Activated gamma-delta T cell treated with Interleukin-2 at 50 U/mL for 16 hours (primary cell): ENCODE results near the gene TBXAS1.

Source experiments
- DNase-seq: peaks from one replicate; pipeline ENCODE4 v3.0.0-alpha.2; 2020

Gene TBXAS1

GRCh38 chr7:139829025-139829774 is at the start of gene TBXAS1:
Gene TBXAS1, plus strand, starts transcription at chr7:139829264. Its CDS starts 127 bp downstream, at chr7:139829391.
- DNase-seq: no peak

GRCh38 chr7:139782932-139783331 is 46.1 kb upstream of the TBXAS1 start:
- no peak for DNase-seq

- no peak for DNase-seq
Measured at GRCh38 chr7:139783647-139784385, 45.2 kb upstream of the TBXAS1 start.

- no peak for DNase-seq
Measured at GRCh38 chr7:139784648-139785047, 44.4 kb upstream of the TBXAS1 start.

GRCh38 chr7:139791316-139791715 is 37.7 kb upstream of the TBXAS1 start:
- no peak for DNase-seq

- DNase-seq: no peak
Measured at GRCh38 chr7:139797607-139798006, 31.5 kb upstream of the TBXAS1 start.

- no peak for DNase-seq
Measured at GRCh38 chr7:139798221-139798620, 30.8 kb upstream of the TBXAS1 start.

- no peak for DNase-seq
Measured at GRCh38 chr7:139798892-139799291, 30.2 kb upstream of the TBXAS1 start.

GRCh38 chr7:139799586-139799985 is 29.5 kb upstream of the TBXAS1 start:
- DNase-seq: no peak

GRCh38 chr7:139804571-139804970 is 24.5 kb upstream of the TBXAS1 start:
- no peak for DNase-seq

- no peak for DNase-seq
Measured at GRCh38 chr7:139807009-139807408, 22.1 kb upstream of the TBXAS1 start.

- DNase-seq: no peak
Measured at GRCh38 chr7:139808427-139808826, 20.6 kb upstream of the TBXAS1 start.

GRCh38 chr7:139808846-139809442 is 20.1 kb upstream of the TBXAS1 start:
- DNase-seq: no peak

- no peak for DNase-seq
Measured at GRCh38 chr7:139811066-139811465, 18.0 kb upstream of the TBXAS1 start.

- no peak for DNase-seq
Measured at GRCh38 chr7:139813151-139813550, 15.9 kb upstream of the TBXAS1 start.

GRCh38 chr7:139813689-139814088 is 15.4 kb upstream of the TBXAS1 start:
- DNase-seq: no peak

- DNase-seq: no peak
Measured at GRCh38 chr7:139817249-139817648, 11.8 kb upstream of the TBXAS1 start.

- no peak for DNase-seq
Measured at GRCh38 chr7:139820089-139820488, 9.0 kb upstream of the TBXAS1 start.

GRCh38 chr7:139821349-139822105 is 7.5 kb upstream of the TBXAS1 start:
- DNase-seq: no peak

GRCh38 chr7:139822855-139823254 is 6.2 kb upstream of the TBXAS1 start:
- no peak for DNase-seq

- no peak for DNase-seq
Measured at GRCh38 chr7:139823959-139824521, 5.0 kb upstream of the TBXAS1 start.

GRCh38 chr7:139825666-139826290 is 3.3 kb upstream of the TBXAS1 start:
- no peak for DNase-seq
